CD14-positive monocyte (primary cell): ENCODE data around the gene DLGAP4. TPM values are rescaled to one million over a fixed set of nuclear protein-coding genes. Genes with fewer than 3 reads are reported as not detected.

ENCODE experiments used
- DNase-seq, 3 donors: peaks; one replicate each; pipeline ENCODE4 v3.0.0-alpha.2; 2011 to 2022
- H2AFZ ChIP-seq: 2 replicates; pipeline ENCODE4 v1.6.0; 2012; ENCODE audit warnings: mild to moderate bottlenecking, low read depth, low read length, inconsistent platforms; ENCODE audit not compliant: insufficient read depth, poor library complexity, severe bottlenecking
- H3K27ac ChIP-seq, 2 donors: 1 replicate in 1 of 2; 2 replicates in 1 of 2; pipeline ENCODE4 v1.5.1; 2012 to 2013; ENCODE audit warnings: low read length in 2 of 2, control low read depth in 1 of 2, inconsistent platforms in 1 of 2, low read depth in 1 of 2, mild to moderate bottlenecking in 1 of 2
- H3K27me3 ChIP-seq, 2 donors: one replicate each; pipeline versions ENCODE4 v1.6.0 to v1.6.1; 2011 to 2013; ENCODE audit warnings: low read length in 2 of 2; ENCODE audit not compliant: control insufficient read depth in 2 of 2, insufficient read depth in 2 of 2
- H3K36me3 ChIP-seq, 2 donors: replicated peaks in 1 of 2; 1 replicate in 1 of 2; 2 replicates in 1 of 2; pipeline versions ENCODE4 v1.5.1 to v1.6.1; 2012 to 2013; ENCODE audit warnings: low read length in 2 of 2, control low read depth in 1 of 2, inconsistent platforms in 1 of 2, mild to moderate bottlenecking in 1 of 2; ENCODE audit not compliant: insufficient read depth in 2 of 2, control insufficient read depth in 1 of 2
- H3K4me1 ChIP-seq, 2 donors: 1 replicate in 1 of 2; 2 replicates in 1 of 2; pipeline versions ENCODE4 v1.5.1 to v1.6.1; 2012 to 2013; ENCODE audit warnings: low read length in 2 of 2, control low read depth in 1 of 2, inconsistent platforms in 1 of 2, mild to moderate bottlenecking in 1 of 2, moderate library complexity in 1 of 2; ENCODE audit not compliant: insufficient read depth in 2 of 2, control insufficient read depth in 1 of 2
- H3K4me2 ChIP-seq: replicated peaks from 2 replicates; pipeline ENCODE3; 2012; ENCODE audit warnings: low read length, moderate library complexity, mild to moderate bottlenecking; ENCODE audit not compliant: poor library complexity, severe bottlenecking; ENCODE audit errors: extremely low read depth
- H3K4me3 ChIP-seq, 3 experiments: fragments of 200-600 bp in 1 of 3; sonication (generic) in 1 of 3; replicated peaks in 1 of 3; 1 replicate in 2 of 3; 2 replicates in 1 of 3; pipeline ENCODE4 v1.5.1; 2011 to 2013; ENCODE audit warnings: low read length in 3 of 3, mild to moderate bottlenecking in 3 of 3, control low read depth in 2 of 3, low read depth in 2 of 3, inconsistent platforms in 1 of 3, moderate library complexity in 1 of 3
- H3K79me2 ChIP-seq: 2 replicates; pipeline ENCODE4 v1.6.0; 2012; ENCODE audit warnings: mild to moderate bottlenecking, control low read depth, inconsistent platforms, low read length, moderate library complexity; ENCODE audit not compliant: insufficient read depth
- H3K9ac ChIP-seq: 2 replicates; pipeline ENCODE4 v1.6.0; 2017; ENCODE audit warnings: low read length, mild to moderate bottlenecking; ENCODE audit not compliant: insufficient read depth, poor library complexity, severe bottlenecking
- H3K9me3 ChIP-seq, 2 donors: replicated peaks in 1 of 2; 1 replicate in 1 of 2; 2 replicates in 1 of 2; pipeline versions ENCODE4 v1.5.1 to v1.6.1; 2012 to 2013; ENCODE audit warnings: low read length in 2 of 2, control low read depth in 1 of 2; ENCODE audit not compliant: control insufficient read depth in 1 of 2, insufficient read depth in 1 of 2
- H4K20me1 ChIP-seq: 2 replicates; pipeline ENCODE4 v1.6.0; 2012; ENCODE audit warnings: mild to moderate bottlenecking, low read length, control low read depth, moderate library complexity; ENCODE audit not compliant: insufficient read depth
- H3K27ac Mint-ChIP-seq, 7 donors: one replicate each; pipeline ENCODE4 v1.8.0; 2020; ENCODE audit warnings: mild to moderate bottlenecking in 7 of 7, mixed read lengths in 7 of 7, moderate library complexity in 6 of 7, inconsistent platforms in 2 of 7
- H3K27me3 Mint-ChIP-seq, 3 donors: one replicate each; pipeline ENCODE4 v1.8.0; 2021 to 2022; ENCODE audit warnings: low read depth in 3 of 3, mild to moderate bottlenecking in 3 of 3, mixed read lengths in 3 of 3, moderate library complexity in 3 of 3, inconsistent platforms in 1 of 3
- H3K36me3 Mint-ChIP-seq, 2 donors: one replicate each; pipeline ENCODE4 v1.8.0; 2020; ENCODE audit warnings: mixed read lengths in 2 of 2, inconsistent platforms in 1 of 2, mild to moderate bottlenecking in 1 of 2
- H3K4me1 Mint-ChIP-seq: one replicate; pipeline ENCODE4 v1.8.0; 2020; ENCODE audit warnings: mild to moderate bottlenecking, mixed read lengths
- H3K4me3 Mint-ChIP-seq, 2 donors: one replicate each; pipeline ENCODE4 v1.8.0; 2020; ENCODE audit warnings: mild to moderate bottlenecking in 2 of 2, mixed read lengths in 2 of 2, moderate library complexity in 1 of 2
- H3K9me3 Mint-ChIP-seq, 7 donors: one replicate each; pipeline ENCODE4 v1.8.0; 2020 to 2022; ENCODE audit warnings: mixed read lengths in 7 of 7, mild to moderate bottlenecking in 6 of 7, moderate library complexity in 6 of 7, inconsistent platforms in 2 of 7
- CTCF ChIP-seq: fragments of 200-600 bp; IDR thresholded peaks from one replicate; pipeline ENCODE4 v1.8.0; 2022; ENCODE audit warnings: antibody characterized with exemption, mild to moderate bottlenecking
- WGBS: methylation state at CpG from one replicate; pipeline ENCODE4 v1.1.5; 2013; ENCODE audit warnings: missing lambda C conversion rate; ENCODE audit not compliant: insufficient coverage; 5-methylcytosine and 5-hydroxymethylcytosine counted together
- intact Hi-C, 2 donors: fragments of 100-400 bp; cut with micrococcal nuclease; formaldehyde crosslinking; loops; one replicate each; pipeline versions ENCODE4 v1.15.0 to v1.15.1; 2023
- polyA minus RNA-seq: library from RNA; depleted of rRNA, polyadenylated mRNA; stranded (reverse); fragments of >200 nt; gene quantifications from 2 replicates; pipeline ENCODE4 v1.2.3, GENCODE V29; 2012
- polyA plus RNA-seq, 3 donors: library from polyadenylated mRNA; depleted of rRNA in 1 of 3; unstranded in 2 of 3; stranded (reverse) in 1 of 3; fragments of 300-500 nt in 2 of 3; fragments of >200 nt in 1 of 3; fragmentation: Illumina TruSeq in 2 of 3; gene quantifications; 1 replicate in 2 of 3; 2 replicates in 1 of 3; pipeline ENCODE4 v1.2.3, GENCODE V29; 2012 to 2021
- total RNA-seq, 12 experiments: library from RNA in 1 of 12; stranded (reverse) in 1 of 12; fragments of 120-200 nt in 1 of 12; gene quantifications; one replicate each; pipeline ENCODE4 v1.2.4 and lab custom pipeline; 2013 to 2026; ENCODE audit warnings: mixed read lengths in 6 of 12, inconsistent platforms in 1 of 12

Gene DLGAP4
- 13.1 TPM for total RNA-seq (2013)
- polyA plus RNA-seq: 10 to 100 TPM in 2 of 3 donors, 1 to 10 TPM in 1; 9.9 to 52.7 (median 17.6) TPM
- 37.0 and 56.5 TPM in 2 replicates for polyA minus RNA-seq
- total RNA-seq (lab: John Stamatoyannopoulos, UW): 15.6 to 58.1 (median 20.1) reads per million in 11 experiments

- Mint-ChIP-seq H3K9me3 (peaks cover 0 to 20% (median 5%) of the 10 kb centered on the region in 7 donors), H3K27me3 (peaks cover 66 to 83% (median 67%) of the 10 kb centered on the region in 3 donors), H3K36me3 (peaks cover 0 to 2% of the 10 kb centered on the region in 2 donors), H3K4me3 (peak within 1 kb of the TSS in 1 of 2 donors; percentile 75), H3K4me1 (peaks cover 5% of the 10 kb centered on the region), H3K27ac (no peak within 1 kb of the TSS)
- Histone ChIP-seq H3K79me2 (no peaks in the 10 kb centered on the region), H3K9me3 (peaks cover 0 to 12% of the 10 kb centered on the region in 2 donors), H3K27ac (no peak within 1 kb of the TSS), H3K27me3 (peaks cover 30 to 76% of the 10 kb centered on the region in 2 donors), H2AFZ (no peak within 1 kb of the TSS), H3K4me1 (peaks cover 0 to 3% of the 10 kb centered on the region in 2 donors), H3K4me3 (no peak within 1 kb of the TSS), H3K4me2 (no peak within 1 kb of the TSS), H3K36me3 (no peaks in the 10 kb centered on the region), H4K20me1 (no peaks in the 10 kb centered on the region), H3K9ac (no peak within 1 kb of the TSS)
- 3% methylated on average over 61 of the region's 96 CpGs for WGBS
- TF ChIP-seq CTCF: no peak
- intact Hi-C loops: no loop called here
- DNase-seq: no peak
These were observed at the start of gene DLGAP4 for GRCh38 chr20:36305602-36306551. TSS of gene DLGAP4 (plus strand) at chr20:36306339. CDS start at chr20:36431718, 125,379 bp downstream.

- intact Hi-C loops: no loop called here
- Histone ChIP-seq H3K27me3 (no peaks in the 10 kb centered on the region), H3K9me3 (no peaks in the 10 kb centered on the region), H4K20me1 (peaks cover 4% of the 10 kb centered on the region), H3K4me2 (no peak overlapping the region), H3K79me2 (no peaks in the 10 kb centered on the region), H3K4me3 (no peak overlapping the region), H3K4me1 (no peaks in the 10 kb centered on the region), H2AFZ (no peak overlapping the region), H3K36me3 (peaks cover 22 to 30% of the 10 kb centered on the region in 2 donors), H3K9ac (no peak overlapping the region), H3K27ac (no peak overlapping the region)
- Mint-ChIP-seq H3K9me3 (no peaks in the 10 kb centered on the region), H3K4me1 (no peaks in the 10 kb centered on the region), H3K36me3 (peaks cover 26 to 35% of the 10 kb centered on the region in 2 donors), H3K27ac (peak overlapping the region in 3 of 7 donors; percentile 16 to 68 (median 42)), H3K4me3 (no peak overlapping the region), H3K27me3 (peaks cover 0 to 3% (median 2%) of the 10 kb centered on the region in 3 donors)
- TF ChIP-seq CTCF: no peak
- WGBS: 80% methylated on average over 13 of the region's 16 CpGs
- no peak for DNase-seq
These were observed 46.7 kb upstream of the DLGAP4 start for GRCh38 chr20:36259177-36260061.
